HL-60 (cell line): ENCODE results near the gene MAD1L1.

Experiments used
- POLR2AphosphoS5 ChIP-seq: IDR thresholded peaks from 2 replicates; pipeline ENCODE4 v1.6.1; 2012; ENCODE audit warnings: low read depth
- SPI1 ChIP-seq: IDR thresholded peaks from 2 replicates; pipeline ENCODE4 v1.6.1; 2012; ENCODE audit warnings: low read depth, mild to moderate bottlenecking, borderline replicate concordance
- TF ChIP-seq, protein P1 (sequence below): IDR thresholded peaks from one replicate; pipeline ENCODE4 v1.5.1; 2011; ENCODE audit warnings: low read length, control low read depth, inconsistent platforms; ENCODE audit not compliant: insufficient read depth
- TF ChIP-seq, protein P2 (sequence below): IDR thresholded peaks from 2 replicates; pipeline ENCODE4 v1.6.1; 2012; ENCODE audit warnings: low read depth; ENCODE audit not compliant: insufficient replicate concordance

DNA sequence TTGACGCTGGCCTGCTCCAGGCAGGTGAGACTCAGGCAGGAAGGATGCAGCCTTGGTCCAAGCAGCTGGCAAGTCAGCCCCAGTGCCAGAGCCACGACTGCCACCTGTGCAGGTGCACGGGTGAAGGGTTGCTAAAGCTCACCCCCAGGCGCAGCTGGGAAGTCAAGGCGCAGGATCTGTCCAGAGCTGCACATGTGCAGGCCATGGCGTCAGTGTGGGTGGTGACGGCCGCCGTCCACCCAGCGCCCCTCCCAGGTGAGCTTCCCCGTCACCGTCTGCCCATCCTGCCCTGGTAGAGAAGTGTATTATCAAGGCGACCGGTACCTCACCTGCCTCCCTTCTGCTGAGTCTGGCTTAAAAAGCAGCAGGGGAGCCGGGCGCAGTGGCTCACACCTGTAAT, 110.1 kb downstream of the MAD1L1 start:
- TF ChIP-seq, protein P1, sequence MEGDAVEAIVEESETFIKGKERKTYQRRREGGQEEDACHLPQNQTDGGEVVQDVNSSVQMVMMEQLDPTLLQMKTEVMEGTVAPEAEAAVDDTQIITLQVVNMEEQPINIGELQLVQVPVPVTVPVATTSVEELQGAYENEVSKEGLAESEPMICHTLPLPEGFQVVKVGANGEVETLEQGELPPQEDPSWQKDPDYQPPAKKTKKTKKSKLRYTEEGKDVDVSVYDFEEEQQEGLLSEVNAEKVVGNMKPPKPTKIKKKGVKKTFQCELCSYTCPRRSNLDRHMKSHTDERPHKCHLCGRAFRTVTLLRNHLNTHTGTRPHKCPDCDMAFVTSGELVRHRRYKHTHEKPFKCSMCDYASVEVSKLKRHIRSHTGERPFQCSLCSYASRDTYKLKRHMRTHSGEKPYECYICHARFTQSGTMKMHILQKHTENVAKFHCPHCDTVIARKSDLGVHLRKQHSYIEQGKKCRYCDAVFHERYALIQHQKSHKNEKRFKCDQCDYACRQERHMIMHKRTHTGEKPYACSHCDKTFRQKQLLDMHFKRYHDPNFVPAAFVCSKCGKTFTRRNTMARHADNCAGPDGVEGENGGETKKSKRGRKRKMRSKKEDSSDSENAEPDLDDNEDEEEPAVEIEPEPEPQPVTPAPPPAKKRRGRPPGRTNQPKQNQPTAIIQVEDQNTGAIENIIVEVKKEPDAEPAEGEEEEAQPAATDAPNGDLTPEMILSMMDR, result no peak
- TF ChIP-seq, protein P2, sequence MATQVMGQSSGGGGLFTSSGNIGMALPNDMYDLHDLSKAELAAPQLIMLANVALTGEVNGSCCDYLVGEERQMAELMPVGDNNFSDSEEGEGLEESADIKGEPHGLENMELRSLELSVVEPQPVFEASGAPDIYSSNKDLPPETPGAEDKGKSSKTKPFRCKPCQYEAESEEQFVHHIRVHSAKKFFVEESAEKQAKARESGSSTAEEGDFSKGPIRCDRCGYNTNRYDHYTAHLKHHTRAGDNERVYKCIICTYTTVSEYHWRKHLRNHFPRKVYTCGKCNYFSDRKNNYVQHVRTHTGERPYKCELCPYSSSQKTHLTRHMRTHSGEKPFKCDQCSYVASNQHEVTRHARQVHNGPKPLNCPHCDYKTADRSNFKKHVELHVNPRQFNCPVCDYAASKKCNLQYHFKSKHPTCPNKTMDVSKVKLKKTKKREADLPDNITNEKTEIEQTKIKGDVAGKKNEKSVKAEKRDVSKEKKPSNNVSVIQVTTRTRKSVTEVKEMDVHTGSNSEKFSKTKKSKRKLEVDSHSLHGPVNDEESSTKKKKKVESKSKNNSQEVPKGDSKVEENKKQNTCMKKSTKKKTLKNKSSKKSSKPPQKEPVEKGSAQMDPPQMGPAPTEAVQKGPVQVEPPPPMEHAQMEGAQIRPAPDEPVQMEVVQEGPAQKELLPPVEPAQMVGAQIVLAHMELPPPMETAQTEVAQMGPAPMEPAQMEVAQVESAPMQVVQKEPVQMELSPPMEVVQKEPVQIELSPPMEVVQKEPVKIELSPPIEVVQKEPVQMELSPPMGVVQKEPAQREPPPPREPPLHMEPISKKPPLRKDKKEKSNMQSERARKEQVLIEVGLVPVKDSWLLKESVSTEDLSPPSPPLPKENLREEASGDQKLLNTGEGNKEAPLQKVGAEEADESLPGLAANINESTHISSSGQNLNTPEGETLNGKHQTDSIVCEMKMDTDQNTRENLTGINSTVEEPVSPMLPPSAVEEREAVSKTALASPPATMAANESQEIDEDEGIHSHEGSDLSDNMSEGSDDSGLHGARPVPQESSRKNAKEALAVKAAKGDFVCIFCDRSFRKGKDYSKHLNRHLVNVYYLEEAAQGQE, result no peak
- TF ChIP-seq POLR2AphosphoS5 (no peak), SPI1 (no peak)
